CD14-positive monocyte (primary cell): ENCODE data around the gene MED17. TPM values are rescaled to one million over a fixed set of nuclear protein-coding genes. Genes with fewer than 3 reads are reported as not detected.

Experiments used
- DNase-seq, 3 donors: peaks; one replicate each; pipeline ENCODE4 v3.0.0-alpha.2; 2011 to 2022
- H2AFZ ChIP-seq: 2 replicates; pipeline ENCODE4 v1.6.0; 2012; ENCODE audit warnings: mild to moderate bottlenecking, low read depth, low read length, inconsistent platforms; ENCODE audit not compliant: insufficient read depth, poor library complexity, severe bottlenecking
- H3K27ac ChIP-seq, 2 donors: 1 replicate in 1 of 2; 2 replicates in 1 of 2; pipeline ENCODE4 v1.5.1; 2012 to 2013; ENCODE audit warnings: low read length in 2 of 2, control low read depth in 1 of 2, inconsistent platforms in 1 of 2, low read depth in 1 of 2, mild to moderate bottlenecking in 1 of 2
- H3K27me3 ChIP-seq, 2 donors: one replicate each; pipeline versions ENCODE4 v1.6.0 to v1.6.1; 2011 to 2013; ENCODE audit warnings: low read length in 2 of 2; ENCODE audit not compliant: control insufficient read depth in 2 of 2, insufficient read depth in 2 of 2
- H3K36me3 ChIP-seq, 2 donors: replicated peaks in 1 of 2; 1 replicate in 1 of 2; 2 replicates in 1 of 2; pipeline versions ENCODE4 v1.5.1 to v1.6.1; 2012 to 2013; ENCODE audit warnings: low read length in 2 of 2, control low read depth in 1 of 2, inconsistent platforms in 1 of 2, mild to moderate bottlenecking in 1 of 2; ENCODE audit not compliant: insufficient read depth in 2 of 2, control insufficient read depth in 1 of 2
- H3K4me1 ChIP-seq, 2 donors: 1 replicate in 1 of 2; 2 replicates in 1 of 2; pipeline versions ENCODE4 v1.5.1 to v1.6.1; 2012 to 2013; ENCODE audit warnings: low read length in 2 of 2, control low read depth in 1 of 2, inconsistent platforms in 1 of 2, mild to moderate bottlenecking in 1 of 2, moderate library complexity in 1 of 2; ENCODE audit not compliant: insufficient read depth in 2 of 2, control insufficient read depth in 1 of 2
- H3K4me2 ChIP-seq: replicated peaks from 2 replicates; pipeline ENCODE3; 2012; ENCODE audit warnings: low read length, moderate library complexity, mild to moderate bottlenecking; ENCODE audit not compliant: poor library complexity, severe bottlenecking; ENCODE audit errors: extremely low read depth
- H3K4me3 ChIP-seq, 3 experiments: fragments of 200-600 bp in 1 of 3; sonication (generic) in 1 of 3; replicated peaks in 1 of 3; 1 replicate in 2 of 3; 2 replicates in 1 of 3; pipeline ENCODE4 v1.5.1; 2011 to 2013; ENCODE audit warnings: low read length in 3 of 3, mild to moderate bottlenecking in 3 of 3, control low read depth in 2 of 3, low read depth in 2 of 3, inconsistent platforms in 1 of 3, moderate library complexity in 1 of 3
- H3K79me2 ChIP-seq: 2 replicates; pipeline ENCODE4 v1.6.0; 2012; ENCODE audit warnings: mild to moderate bottlenecking, control low read depth, inconsistent platforms, low read length, moderate library complexity; ENCODE audit not compliant: insufficient read depth
- H3K9ac ChIP-seq: 2 replicates; pipeline ENCODE4 v1.6.0; 2017; ENCODE audit warnings: low read length, mild to moderate bottlenecking; ENCODE audit not compliant: insufficient read depth, poor library complexity, severe bottlenecking
- H3K9me3 ChIP-seq, 2 donors: replicated peaks in 1 of 2; 1 replicate in 1 of 2; 2 replicates in 1 of 2; pipeline versions ENCODE4 v1.5.1 to v1.6.1; 2012 to 2013; ENCODE audit warnings: low read length in 2 of 2, control low read depth in 1 of 2; ENCODE audit not compliant: control insufficient read depth in 1 of 2, insufficient read depth in 1 of 2
- H4K20me1 ChIP-seq: 2 replicates; pipeline ENCODE4 v1.6.0; 2012; ENCODE audit warnings: mild to moderate bottlenecking, low read length, control low read depth, moderate library complexity; ENCODE audit not compliant: insufficient read depth
- H3K27ac Mint-ChIP-seq, 7 donors: one replicate each; pipeline ENCODE4 v1.8.0; 2020; ENCODE audit warnings: mild to moderate bottlenecking in 7 of 7, mixed read lengths in 7 of 7, moderate library complexity in 6 of 7, inconsistent platforms in 2 of 7
- H3K27me3 Mint-ChIP-seq, 3 donors: one replicate each; pipeline ENCODE4 v1.8.0; 2021 to 2022; ENCODE audit warnings: low read depth in 3 of 3, mild to moderate bottlenecking in 3 of 3, mixed read lengths in 3 of 3, moderate library complexity in 3 of 3, inconsistent platforms in 1 of 3
- H3K36me3 Mint-ChIP-seq, 2 donors: one replicate each; pipeline ENCODE4 v1.8.0; 2020; ENCODE audit warnings: mixed read lengths in 2 of 2, inconsistent platforms in 1 of 2, mild to moderate bottlenecking in 1 of 2
- H3K4me1 Mint-ChIP-seq: one replicate; pipeline ENCODE4 v1.8.0; 2020; ENCODE audit warnings: mild to moderate bottlenecking, mixed read lengths
- H3K4me3 Mint-ChIP-seq, 2 donors: one replicate each; pipeline ENCODE4 v1.8.0; 2020; ENCODE audit warnings: mild to moderate bottlenecking in 2 of 2, mixed read lengths in 2 of 2, moderate library complexity in 1 of 2
- H3K9me3 Mint-ChIP-seq, 7 donors: one replicate each; pipeline ENCODE4 v1.8.0; 2020 to 2022; ENCODE audit warnings: mixed read lengths in 7 of 7, mild to moderate bottlenecking in 6 of 7, moderate library complexity in 6 of 7, inconsistent platforms in 2 of 7
- WGBS: methylation state at CpG from one replicate; pipeline ENCODE4 v1.1.5; 2013; ENCODE audit warnings: missing lambda C conversion rate; ENCODE audit not compliant: insufficient coverage; 5-methylcytosine and 5-hydroxymethylcytosine counted together
- intact Hi-C, 2 donors: fragments of 100-400 bp; cut with micrococcal nuclease; formaldehyde crosslinking; loops; one replicate each; pipeline versions ENCODE4 v1.15.0 to v1.15.1; 2023
- polyA plus RNA-seq, 3 donors: library from polyadenylated mRNA; depleted of rRNA in 1 of 3; unstranded in 2 of 3; stranded (reverse) in 1 of 3; fragments of 300-500 nt in 2 of 3; fragments of >200 nt in 1 of 3; fragmentation: Illumina TruSeq in 2 of 3; gene quantifications; 1 replicate in 2 of 3; 2 replicates in 1 of 3; pipeline ENCODE4 v1.2.3, GENCODE V29; 2012 to 2021
- TF ChIP-seq, protein P1 (sequence below): fragments of 200-600 bp; IDR thresholded peaks from one replicate; pipeline ENCODE4 v1.8.0; 2022; ENCODE audit warnings: antibody characterized with exemption, mild to moderate bottlenecking

MED17 gene
- polyA plus RNA-seq, 3 donors: 3.4 to 12.8 (median 4.4) TPM

- no peak for DNase-seq
These were observed 36.0 kb downstream of the MED17 start for GRCh38 chr11:93819966-93820695.

DNA sequence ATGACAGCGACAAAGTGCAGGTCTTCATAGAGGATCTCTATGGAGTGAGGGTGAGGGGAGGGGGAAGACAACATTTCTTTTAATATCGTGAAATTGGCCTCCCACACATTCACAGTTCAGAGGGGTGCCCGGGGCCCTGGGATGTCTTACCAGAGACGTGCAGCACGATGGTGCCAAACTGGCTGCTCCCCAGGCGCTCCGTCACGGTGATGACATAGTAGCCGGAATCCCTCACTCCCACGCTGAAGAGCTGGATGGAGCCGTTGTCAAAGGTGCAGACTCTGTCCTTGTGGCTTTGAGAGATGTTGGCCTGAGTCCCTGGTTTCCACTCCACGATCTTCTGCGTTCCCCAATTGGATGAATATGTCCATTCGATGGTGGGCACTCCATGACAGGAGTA, 36.8 kb downstream of the MED17 start:
- H3K36me3 ChIP-seq: peaks cover 0 to 4% of the 10 kb centered on the region in 2 donors
- no peak overlapping the region for H3K4me3 ChIP-seq
- Mint-ChIP-seq H3K4me3 (no peak overlapping the region), H3K4me1 (no peaks in the 10 kb centered on the region), H3K36me3 (peaks cover 3 to 7% of the 10 kb centered on the region in 2 donors), H3K9me3 (peaks cover 0 to 2% (median 0%) of the 10 kb centered on the region in 7 donors), H3K27ac (no peak overlapping the region), H3K27me3 (peaks cover 1 to 2% (median 2%) of the 10 kb centered on the region in 3 donors)
- H4K20me1 ChIP-seq: no peaks in the 10 kb centered on the region
- no peak overlapping the region for H2AFZ ChIP-seq
- no peak overlapping the region for H3K4me2 ChIP-seq
- H3K27ac ChIP-seq: no peak overlapping the region
- 97% methylated on average over 11 of the region's 14 CpGs for WGBS
- TF ChIP-seq, protein P1, sequence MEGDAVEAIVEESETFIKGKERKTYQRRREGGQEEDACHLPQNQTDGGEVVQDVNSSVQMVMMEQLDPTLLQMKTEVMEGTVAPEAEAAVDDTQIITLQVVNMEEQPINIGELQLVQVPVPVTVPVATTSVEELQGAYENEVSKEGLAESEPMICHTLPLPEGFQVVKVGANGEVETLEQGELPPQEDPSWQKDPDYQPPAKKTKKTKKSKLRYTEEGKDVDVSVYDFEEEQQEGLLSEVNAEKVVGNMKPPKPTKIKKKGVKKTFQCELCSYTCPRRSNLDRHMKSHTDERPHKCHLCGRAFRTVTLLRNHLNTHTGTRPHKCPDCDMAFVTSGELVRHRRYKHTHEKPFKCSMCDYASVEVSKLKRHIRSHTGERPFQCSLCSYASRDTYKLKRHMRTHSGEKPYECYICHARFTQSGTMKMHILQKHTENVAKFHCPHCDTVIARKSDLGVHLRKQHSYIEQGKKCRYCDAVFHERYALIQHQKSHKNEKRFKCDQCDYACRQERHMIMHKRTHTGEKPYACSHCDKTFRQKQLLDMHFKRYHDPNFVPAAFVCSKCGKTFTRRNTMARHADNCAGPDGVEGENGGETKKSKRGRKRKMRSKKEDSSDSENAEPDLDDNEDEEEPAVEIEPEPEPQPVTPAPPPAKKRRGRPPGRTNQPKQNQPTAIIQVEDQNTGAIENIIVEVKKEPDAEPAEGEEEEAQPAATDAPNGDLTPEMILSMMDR: no peak
- no peak for DNase-seq
- H3K9ac ChIP-seq: no peak overlapping the region
- no peaks in the 10 kb centered on the region for H3K79me2 ChIP-seq
- H3K27me3 ChIP-seq: no peaks in the 10 kb centered on the region
- H3K4me1 ChIP-seq: no peaks in the 10 kb centered on the region
- no peaks in the 10 kb centered on the region for H3K9me3 ChIP-seq
- intact Hi-C loops: no loop called here

More at GRCh38 chr11:93819966-93820695, 36.0 kb downstream of the MED17 start:
- H3K4me3 Mint-ChIP-seq: no peak overlapping the region
- no peaks in the 10 kb centered on the region for H3K4me1 Mint-ChIP-seq
- no peak overlapping the region for H3K4me2 ChIP-seq
- H3K4me1 ChIP-seq: no peaks in the 10 kb centered on the region
- H3K36me3 ChIP-seq: peaks cover under 1 to 11% of the 10 kb centered on the region in 2 donors
- H3K27ac Mint-ChIP-seq: peak overlapping the region in 1 of 7 donors; percentile 57
- peaks cover 1 to 2% (median 2%) of the 10 kb centered on the region in 3 donors for H3K27me3 Mint-ChIP-seq
- no peak overlapping the region for H3K4me3 ChIP-seq
- no peak overlapping the region for H2AFZ ChIP-seq
- no peak overlapping the region for H3K9ac ChIP-seq
- no peaks in the 10 kb centered on the region for H3K9me3 ChIP-seq
- no peaks in the 10 kb centered on the region for H3K79me2 ChIP-seq
- TF ChIP-seq, protein P1: no peak
- intact Hi-C loops: no loop called here
- H3K36me3 Mint-ChIP-seq: peaks cover 8 to 14% of the 10 kb centered on the region in 2 donors
- peaks cover 0 to 2% (median 0%) of the 10 kb centered on the region in 7 donors for H3K9me3 Mint-ChIP-seq
- no peaks in the 10 kb centered on the region for H4K20me1 ChIP-seq
- H3K27me3 ChIP-seq: no peaks in the 10 kb centered on the region
- 97% methylated on average over 5 of the region's 8 CpGs for WGBS
- no peak overlapping the region for H3K27ac ChIP-seq
